DMS79 (cell line): ENCODE results near the gene SMIM20.
"Not testable (repeated sequence)": the region's sequence is repeated elsewhere in the genome, so short reads cannot be mapped to it uniquely, and the experiment has no call there.

Experiments
- DNase-seq: peaks from one replicate; lab custom pipeline; 2025; lab: John Stamatoyannopoulos, UW

Gene SMIM20

GRCh38 chr4:25890571-25891485, 23.2 kb upstream of the SMIM20 start:
- peak; percentile 12 for DNase-seq

DNA sequence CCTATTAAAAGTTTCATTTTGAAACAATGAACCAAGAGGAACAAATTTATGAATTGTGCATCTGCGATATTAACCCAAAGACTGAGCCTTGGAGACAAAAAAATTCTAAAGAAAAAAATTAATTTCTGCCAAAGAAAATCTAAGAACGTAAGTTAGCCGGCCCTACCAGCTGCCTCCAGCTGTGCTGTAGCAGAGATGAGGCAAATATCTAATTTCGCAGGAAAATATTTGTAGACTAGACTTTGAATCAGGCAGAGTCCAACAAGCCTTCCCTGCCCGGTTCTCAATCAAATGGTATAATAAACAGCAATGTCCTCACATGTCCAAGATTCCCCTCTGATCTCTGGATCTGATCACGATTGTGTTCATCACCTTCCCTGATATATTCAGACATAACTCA, 21.2 kb upstream of the SMIM20 start:
- no peak for DNase-seq

DNA sequence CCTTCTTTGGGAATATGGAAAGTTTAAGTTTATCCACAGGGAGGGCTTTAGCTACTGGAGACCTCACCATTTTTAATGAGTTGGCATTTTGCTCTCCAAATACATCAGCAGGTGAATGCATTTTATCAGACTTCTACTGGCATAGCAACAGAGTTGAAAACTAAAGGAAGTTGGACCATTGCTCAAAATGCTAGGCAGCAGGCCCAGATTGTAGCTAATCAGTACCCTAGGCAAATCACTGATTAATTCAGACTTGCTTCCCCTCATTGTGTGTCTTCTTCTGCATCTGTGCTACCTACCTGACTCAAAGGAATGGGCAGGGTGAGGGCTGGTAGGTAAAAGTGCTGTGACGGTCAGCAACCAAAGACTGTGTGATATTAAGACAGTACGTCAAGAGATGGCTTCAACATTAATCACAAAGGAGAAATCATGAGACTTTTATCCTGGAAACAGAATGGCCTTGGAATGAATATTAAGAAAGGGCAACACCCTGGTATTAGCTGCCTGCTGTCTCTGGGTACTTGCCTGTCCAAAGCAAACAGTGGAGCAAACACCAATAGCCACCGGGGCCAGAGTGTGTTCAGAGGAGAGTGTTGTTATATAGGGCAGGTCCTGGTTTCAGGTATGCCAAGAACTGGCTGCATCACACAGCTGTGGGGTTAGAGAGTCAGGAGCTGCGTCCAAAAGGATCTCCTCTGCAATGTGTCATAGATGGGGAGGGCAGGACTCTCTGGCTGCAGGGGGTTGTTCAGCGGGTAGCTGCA, 17.1 kb upstream of the SMIM20 start:
- DNase-seq: no peak

GRCh38 chr4:25900310-25900709, 13.7 kb upstream of the SMIM20 start:
- DNase-seq: no peak

DNA sequence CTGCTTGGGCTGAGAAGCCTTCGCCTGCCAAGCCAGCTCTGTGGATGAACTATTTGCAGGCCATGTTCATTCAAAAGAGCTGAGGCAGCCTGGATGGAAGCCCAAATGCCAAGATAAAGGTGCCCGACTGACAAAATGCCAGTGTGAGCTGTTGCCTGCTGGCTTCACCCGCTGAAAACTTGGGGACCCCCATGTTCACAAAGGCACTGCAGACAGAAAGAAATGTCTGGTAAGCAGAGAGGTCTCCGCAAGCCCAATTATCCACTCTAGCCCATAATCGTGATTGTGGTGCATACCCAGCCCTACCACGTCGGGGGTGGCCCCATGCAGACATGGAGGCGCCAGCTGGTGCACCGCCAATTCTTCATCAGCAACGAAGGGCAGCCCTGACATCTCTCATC, 13.0 kb upstream of the SMIM20 start:
- no peak for DNase-seq

- no peak for DNase-seq
Observed at GRCh38 chr4:25903900-25904747, 9.9 kb upstream of the SMIM20 start.

- no peak for DNase-seq
Observed at GRCh38 chr4:25904748-25905082, 9.3 kb upstream of the SMIM20 start.

DNA sequence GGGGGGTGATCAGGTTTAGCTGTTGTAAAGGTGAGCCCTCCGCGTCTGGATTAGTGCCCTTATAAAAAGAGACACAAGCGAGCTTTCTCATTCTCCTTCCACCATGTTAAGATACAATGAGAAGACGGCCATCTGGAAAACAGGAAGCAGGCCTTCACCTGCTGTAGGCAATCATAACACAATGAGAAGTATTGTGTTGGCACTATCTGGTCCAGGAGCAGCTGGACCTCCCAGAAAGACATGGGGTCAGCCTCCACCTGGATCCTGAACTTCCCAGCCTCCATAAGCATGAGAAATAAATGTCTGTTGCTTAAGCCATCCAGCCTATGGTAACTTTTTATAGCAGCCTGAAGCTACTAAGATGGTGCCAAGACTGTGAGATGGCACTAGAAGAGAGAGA, 8.6 kb upstream of the SMIM20 start:
- DNase-seq: no peak

DNA sequence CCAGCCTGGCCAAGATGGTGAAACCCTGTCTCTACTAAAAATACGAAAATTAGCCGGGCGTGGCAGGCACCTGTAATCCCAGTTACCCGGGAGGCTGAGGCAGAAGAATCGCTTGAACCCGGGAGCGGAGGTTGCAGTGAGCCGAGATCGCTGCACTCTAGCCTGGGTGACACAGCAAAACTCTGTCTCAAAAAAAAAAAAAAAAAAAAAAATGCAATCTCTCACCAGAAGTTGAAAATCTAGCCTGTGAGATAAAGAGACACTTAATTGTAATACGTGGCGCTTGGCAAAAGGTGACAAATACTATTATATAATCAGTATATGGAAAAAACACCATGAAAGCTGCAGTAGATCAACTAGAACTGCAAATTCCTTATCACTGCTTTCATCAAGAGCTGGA, 7.9 kb upstream of the SMIM20 start:
- not testable (repeated sequence) for DNase-seq

- DNase-seq: no peak
Observed at GRCh38 chr4:25908491-25908901, 5.5 kb upstream of the SMIM20 start.

GRCh38 chr4:25911356-25911755, 2.7 kb upstream of the SMIM20 start:
- DNase-seq: no peak

DNA sequence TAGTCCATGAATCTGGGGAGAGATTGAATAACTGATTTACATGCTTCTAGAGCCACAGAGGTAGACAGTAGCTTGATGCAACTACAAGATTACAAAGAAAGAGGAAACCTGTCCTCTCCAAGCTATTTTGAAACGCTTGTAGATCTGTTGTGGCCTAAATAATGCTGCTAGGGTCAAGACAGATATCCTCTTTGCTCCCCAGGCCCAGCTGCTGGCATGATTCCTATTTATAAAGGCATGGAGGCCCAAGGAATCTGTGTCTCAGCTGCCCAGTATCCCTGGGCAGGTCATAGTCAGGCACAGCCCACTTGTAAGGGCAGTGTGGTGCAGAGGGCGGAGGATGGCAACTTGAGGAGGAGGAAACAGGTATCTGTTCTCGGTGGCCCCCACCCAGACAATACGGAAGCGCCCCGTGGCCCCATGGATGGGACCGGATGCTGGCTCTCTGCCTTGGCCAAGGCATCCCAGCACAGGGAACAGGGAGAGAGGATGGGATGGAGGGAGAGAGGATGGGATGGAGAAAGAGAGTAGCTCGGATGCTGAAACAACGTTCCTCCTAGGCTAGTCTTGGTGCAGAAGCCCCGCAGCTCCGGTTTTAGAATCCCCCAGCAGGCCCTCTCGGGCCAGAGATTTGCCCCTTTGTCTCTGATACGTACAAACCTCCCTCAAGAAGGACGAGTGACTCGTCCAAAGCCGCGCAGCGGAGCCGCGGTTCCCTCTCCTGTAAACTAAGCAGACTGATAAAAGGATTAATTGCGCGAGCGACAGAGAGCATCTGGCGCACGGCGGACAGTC, 767 bp upstream of the SMIM20 start:
- DNase-seq: no peak

DNA sequence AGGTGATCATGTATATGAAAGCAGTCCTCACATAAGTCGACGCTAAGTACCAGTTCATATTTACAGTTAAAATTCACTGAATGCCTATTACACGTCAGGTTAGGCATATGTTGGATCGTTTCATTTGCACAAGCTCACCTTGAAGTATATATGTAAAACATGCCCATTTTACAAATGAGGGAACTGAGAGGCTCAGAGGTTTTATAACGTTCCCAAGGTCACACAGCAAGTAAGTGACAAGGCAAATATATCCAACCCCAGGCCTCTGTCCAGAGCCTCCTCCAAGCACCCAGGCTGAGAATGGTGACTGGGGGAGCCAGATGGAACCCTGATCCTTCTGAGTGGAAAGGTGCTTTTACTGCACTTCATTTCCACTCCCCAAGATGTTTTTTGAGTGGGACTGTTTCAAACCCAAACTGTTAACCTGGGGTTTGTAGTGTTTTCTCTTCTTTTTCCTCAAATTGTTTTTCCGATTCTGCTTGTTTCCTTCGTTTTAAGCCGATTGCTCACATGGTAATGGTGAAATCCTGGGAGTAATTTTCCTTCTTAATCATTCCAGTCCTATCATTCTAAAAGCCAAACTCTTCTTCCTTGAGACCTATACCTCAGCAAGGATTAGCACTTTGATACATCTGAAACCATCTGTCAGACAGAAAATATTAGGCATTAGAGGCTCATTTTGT, 791 bp downstream of the SMIM20 start:
- no peak for DNase-seq

- peak; percentile 26 for DNase-seq
Observed at GRCh38 chr4:25915353-25915705, 1.3 kb downstream of the SMIM20 start.

DNA sequence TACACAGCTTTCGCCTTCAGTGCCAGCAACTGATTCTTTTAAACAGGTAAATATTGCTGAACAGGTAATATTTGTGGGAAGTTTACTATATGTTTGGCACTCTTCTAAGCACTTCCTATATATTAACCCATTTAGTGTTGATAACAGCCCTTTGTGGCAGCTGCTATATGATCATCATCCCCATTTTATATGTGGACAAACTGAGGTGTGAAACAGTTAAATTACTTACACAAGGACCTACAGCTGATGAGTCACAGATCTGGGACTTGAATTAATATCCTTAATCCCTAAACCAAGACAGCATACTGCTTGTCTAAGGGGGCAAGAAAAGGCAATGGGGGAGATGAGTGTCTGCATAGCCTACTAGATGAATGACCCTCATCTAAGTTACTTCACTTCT, 2.9 kb downstream of the SMIM20 start:
- DNase-seq: no peak

DNA sequence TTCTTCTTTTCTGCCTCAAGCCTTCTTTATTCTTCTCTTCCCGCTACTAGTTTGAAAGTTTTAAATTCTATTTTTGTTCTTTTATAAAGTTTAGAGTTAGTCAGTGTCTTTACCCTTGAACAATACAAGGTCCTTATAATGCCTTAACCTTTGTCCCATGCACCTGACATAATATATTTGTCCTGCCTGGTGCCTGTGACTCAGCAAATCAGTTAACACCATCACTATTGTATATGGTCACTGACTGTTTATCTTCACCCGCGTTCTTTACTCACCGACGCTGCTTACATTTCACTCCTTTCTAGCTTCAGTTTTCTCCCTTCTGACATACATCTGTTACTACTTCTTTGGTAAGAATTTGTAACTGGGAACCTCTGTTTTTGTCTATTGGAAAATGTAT, 5.7 kb downstream of the SMIM20 start:
- no peak for DNase-seq

DNA sequence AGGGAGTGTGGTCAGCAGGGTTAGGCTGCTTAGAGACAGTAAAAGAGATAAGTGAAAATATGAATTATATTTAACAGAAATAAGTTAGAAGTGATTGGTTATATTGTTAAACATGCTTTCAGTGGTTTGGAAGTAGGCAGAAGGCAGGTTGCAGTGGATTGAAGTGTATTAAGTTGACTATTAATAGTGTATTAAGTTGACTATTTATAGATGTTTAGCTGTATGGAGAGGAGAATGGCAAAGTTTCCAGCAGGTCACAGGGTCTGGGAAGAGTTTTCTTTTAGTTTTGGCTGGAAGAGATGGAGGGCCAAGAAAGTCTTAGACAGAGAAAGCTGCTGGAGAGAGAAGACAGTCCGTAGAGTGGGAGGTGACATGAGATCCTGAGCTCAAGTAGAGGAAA, 7.9 kb downstream of the SMIM20 start:
- DNase-seq: no peak

GRCh38 chr4:25922812-25923369, 8.9 kb downstream of the SMIM20 start:
- no peak for DNase-seq

- DNase-seq: no peak
Observed at GRCh38 chr4:25923745-25924144, 9.7 kb downstream of the SMIM20 start.

DNA sequence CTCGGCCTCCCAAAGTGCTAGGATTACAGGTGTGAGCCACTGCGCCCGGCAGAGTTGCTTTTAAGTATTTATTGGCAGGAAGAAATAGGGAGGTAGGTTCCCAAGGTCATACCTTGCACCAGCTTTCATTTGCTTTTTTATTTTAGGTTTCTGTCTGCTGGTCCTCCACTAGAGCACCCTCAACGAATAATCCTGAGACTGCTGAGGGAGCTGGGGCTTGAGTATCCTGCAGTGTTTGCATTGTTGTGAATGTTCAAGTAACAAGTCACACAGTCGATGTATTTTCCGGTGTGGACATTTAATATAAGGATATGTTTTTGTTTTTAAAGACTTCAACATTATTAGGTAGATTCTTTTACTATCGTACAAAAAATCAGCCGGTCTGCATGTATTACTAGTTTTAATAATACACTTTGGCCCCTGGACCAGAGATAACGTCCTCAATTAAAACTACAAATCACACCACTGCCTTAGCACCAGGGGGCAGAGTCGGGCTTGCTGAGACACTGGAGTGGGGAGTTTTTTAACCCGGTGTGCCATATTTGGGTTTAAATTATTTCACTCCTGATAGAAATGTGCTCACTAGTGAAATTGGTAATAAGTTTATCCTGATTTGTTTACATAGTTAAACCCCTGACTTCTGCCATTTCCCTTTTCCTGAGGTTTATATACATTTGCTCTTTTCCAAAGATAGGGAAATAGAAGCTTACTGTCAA, 11.6 kb downstream of the SMIM20 start:
- no peak for DNase-seq
